GM21381 (cell line): ENCODE measurements around the gene RIIAD1.
"Not testable (repeated sequence)": the region's sequence is repeated elsewhere in the genome, so short reads cannot be mapped to it uniquely, and the experiment has no call there.

Experiments
- ATAC-seq: cut with Tn5 transposase; IDR thresholded peaks from one replicate; pipeline ENCODE4 v1.9.1; 2021; ENCODE audit warnings: mild to moderate bottlenecking, moderate library complexity; ENCODE audit not compliant: unreplicated experiment

RIIAD1 gene

GRCh38 chr1:151720974-151721787 is at the start of gene RIIAD1:
Gene RIIAD1, plus strand, starts transcription at chr1:151721522. Its CDS starts 15 bp downstream, at chr1:151721537.
- peak; percentile 74 for ATAC-seq

- ATAC-seq: no peak
Observed at GRCh38 chr1:151673407-151673806, 47.9 kb upstream of the RIIAD1 start.

DNA sequence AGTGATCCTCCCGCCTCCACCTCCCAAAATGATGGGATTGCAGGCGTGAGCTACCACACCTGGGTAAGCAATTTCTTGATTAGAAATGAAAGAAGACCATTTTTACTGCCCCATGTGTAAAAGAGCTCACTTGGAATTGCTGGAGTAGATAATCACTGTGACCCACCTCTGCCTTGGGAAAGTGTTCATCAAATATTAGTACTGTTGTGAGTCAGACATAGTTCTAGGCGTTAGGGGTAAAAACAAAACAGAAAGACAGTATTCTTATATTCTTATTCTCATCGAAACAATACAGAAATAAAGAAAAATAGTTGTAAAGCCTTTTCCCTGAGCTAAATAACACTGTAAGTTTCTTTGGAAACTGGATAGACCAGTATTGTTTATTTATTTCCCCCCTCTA is 40.9 kb upstream of the RIIAD1 start:
- ATAC-seq: no peak

DNA sequence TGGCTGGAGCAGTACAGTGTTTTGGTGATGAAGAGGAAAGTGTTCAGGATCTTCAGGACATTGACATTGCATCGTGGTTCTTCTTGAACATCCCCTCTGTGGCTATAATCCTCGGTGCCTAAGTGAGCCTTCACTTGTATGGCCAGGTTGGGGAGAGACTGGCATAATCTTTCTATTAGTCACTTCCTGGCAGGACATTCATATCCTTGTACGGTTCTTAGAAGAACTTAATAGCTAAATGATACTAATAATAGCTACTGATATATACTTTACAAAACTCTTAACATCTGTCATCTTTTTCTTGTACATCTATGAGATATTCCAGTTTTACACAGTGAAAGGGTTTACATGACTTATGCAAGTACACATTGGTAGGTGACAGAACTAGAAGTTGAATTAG is 40.5 kb upstream of the RIIAD1 start:
- no peak for ATAC-seq

- no peak for ATAC-seq
Observed at GRCh38 chr1:151681923-151682322, 39.4 kb upstream of the RIIAD1 start.

DNA sequence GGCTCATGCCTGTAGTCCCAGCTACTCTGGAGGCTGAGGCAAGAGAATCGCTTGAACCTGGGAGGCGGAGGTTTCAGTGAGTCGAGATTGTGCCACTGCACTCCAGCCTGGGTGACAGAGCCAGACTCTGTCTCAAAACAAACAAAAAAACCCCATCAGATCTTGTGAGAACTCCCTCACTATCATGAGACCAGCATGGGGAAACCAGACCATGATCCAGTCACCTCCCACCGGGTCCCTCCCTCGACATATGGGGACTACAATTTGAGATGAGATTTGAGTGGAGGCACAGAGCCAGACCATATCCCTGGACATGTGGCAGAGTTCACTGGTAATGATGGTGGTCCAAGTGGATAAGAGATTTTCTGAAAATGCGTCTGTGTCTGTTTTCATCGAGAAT is 38.4 kb upstream of the RIIAD1 start:
- ATAC-seq: not testable (repeated sequence)

DNA sequence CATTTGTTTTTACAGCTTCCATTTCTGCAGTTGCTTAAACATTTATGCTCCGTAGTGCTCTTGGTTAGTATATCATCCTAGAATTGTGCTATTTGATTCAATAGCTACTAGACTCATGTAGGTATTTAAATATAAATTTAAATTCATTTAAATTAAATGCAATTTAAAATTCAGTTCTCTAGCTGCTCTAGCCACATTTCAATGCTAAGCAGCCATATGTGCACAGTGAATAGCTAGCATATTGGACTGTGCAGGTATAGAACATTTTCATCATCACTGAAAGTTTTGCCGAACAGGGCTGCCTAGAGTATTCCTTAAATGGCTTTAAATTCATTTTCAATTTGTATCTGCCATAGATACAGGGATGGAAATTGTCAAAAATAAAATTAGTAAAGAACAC is 37.2 kb upstream of the RIIAD1 start:
- ATAC-seq: no peak

DNA sequence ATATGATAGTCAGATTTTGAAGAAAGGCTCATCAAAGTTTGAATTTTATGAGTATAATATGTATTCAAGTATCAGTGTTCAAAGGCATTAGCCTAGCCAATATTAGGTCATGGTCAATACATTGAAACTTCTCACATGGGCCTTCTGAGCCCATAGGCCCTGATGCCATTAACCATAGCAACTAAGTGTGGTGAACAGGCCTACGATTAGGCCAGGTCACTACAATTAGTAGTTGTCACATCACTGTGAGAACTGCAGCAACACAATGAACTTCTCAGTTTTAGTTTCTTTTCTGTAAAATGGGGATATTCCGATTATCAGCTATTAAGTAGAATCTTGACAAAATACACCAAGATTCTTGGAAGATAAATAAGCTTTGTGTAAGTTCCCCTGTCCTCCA is 34.8 kb upstream of the RIIAD1 start:
- ATAC-seq: no peak

- ATAC-seq: no peak
Observed at GRCh38 chr1:151689494-151689893, 31.8 kb upstream of the RIIAD1 start.

- no peak for ATAC-seq
Observed at GRCh38 chr1:151692226-151692625, 29.1 kb upstream of the RIIAD1 start.

DNA sequence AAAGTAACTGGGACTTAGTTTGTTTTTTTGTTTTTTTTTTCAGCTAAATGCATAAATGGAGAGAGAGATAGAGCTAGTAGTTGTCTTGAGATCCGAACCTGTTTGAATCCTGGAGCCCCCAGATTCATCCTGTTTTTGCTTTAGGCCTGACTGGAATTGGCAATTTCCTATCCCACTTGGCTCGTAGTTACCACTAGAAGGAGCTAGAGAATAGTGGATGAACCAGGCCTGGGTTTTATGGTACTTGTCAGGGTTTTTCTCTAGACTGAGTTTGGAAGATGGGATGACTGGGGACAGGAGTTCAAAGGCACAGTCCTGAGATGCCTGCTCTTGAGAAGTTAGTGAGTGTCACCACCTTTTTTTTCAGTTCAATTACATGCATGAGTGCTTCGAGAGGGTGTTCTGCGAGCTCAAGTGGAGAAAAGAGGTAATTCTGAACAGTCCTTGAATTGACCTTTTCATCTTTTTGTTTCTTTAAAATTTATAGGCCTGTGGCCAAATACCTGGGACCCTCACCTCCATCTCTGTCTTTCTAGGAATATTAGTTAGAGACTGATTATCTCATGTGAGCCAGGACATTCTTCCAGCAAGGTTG is 28.2 kb upstream of the RIIAD1 start:
- no peak for ATAC-seq

DNA sequence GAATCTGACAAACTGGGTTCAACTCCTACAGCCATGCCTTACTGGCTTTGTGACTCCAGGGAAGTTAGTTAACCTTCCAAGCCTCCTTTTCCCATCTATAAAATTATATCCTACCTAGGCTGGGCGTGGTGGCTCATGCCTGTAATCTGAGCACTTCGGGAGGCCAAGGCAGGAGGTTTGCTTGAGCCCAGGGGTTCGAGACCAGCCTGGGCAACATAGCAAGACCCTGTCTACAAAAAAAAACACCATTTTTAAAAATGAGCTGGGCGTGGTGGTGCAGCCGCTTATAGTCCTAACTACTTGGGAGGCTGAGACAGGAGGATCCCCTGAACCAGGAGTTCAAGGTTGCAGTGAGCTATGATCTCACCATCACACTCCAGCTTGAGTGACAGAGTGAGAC is 19.8 kb upstream of the RIIAD1 start:
- ATAC-seq: no peak

DNA sequence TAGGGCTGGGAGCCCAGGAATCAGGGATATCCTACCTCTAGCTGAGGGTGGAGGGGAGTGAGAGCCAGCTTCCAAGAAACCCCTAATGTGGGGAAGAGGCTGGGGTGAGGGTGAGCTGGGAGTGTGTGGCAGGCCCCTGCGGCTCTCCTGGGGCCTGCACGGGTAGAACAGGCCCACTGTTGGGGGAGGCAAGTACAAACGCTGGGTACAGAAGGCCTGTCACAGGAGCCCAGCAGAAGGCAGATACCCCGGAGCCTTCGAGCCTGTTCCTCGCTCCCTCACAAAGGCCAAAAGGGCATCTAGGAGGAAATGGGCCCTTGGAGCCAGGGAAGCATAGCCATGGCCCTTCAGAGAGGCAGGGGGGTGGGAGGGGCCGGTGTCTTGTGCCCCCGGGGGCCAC is 18.4 kb upstream of the RIIAD1 start:
- ATAC-seq: no peak

DNA sequence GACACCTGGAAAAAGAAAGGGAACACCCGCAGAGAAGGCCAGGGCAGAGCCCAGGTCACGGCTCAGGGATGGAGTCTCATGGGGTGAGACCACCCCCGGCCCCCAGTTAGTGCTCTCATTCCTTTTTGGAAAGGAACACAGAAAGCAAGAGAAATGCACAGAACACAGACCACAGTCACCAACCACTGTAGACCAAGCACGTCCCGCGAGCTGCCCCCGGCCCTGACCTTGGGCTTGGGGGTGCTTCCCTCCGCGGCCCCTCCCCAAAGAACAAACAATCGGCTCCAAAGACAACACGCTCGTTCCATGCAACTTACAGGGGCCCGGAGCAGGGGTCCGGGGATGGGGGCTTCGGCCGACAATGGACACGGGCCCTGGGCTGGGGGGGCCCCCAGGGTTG is 17.5 kb upstream of the RIIAD1 start:
- no peak for ATAC-seq

DNA sequence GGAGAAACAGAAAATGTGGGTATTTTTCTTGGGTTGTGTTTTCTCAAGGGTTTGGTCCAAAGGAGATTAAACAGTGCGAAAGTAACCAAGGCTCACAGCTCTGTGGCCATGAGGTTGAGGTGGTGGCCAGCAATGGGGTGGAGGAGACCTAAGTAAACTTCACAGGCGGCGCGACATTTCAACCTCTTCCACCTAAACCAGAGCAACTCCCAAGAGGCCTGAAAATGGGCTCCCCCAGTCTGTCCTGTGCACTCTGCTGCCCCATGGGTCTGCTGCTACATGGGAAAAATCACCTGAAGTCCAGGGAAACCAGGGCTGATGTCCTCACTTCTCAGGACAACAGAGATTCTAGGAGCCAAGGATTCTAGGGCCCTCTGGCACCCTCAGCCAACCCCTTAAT is 17.1 kb upstream of the RIIAD1 start:
- ATAC-seq: no peak

GRCh38 chr1:151705146-151705545 is 16.2 kb upstream of the RIIAD1 start:
- ATAC-seq: no peak

- ATAC-seq: no peak
Observed at GRCh38 chr1:151705753-151706463, 15.4 kb upstream of the RIIAD1 start.

DNA sequence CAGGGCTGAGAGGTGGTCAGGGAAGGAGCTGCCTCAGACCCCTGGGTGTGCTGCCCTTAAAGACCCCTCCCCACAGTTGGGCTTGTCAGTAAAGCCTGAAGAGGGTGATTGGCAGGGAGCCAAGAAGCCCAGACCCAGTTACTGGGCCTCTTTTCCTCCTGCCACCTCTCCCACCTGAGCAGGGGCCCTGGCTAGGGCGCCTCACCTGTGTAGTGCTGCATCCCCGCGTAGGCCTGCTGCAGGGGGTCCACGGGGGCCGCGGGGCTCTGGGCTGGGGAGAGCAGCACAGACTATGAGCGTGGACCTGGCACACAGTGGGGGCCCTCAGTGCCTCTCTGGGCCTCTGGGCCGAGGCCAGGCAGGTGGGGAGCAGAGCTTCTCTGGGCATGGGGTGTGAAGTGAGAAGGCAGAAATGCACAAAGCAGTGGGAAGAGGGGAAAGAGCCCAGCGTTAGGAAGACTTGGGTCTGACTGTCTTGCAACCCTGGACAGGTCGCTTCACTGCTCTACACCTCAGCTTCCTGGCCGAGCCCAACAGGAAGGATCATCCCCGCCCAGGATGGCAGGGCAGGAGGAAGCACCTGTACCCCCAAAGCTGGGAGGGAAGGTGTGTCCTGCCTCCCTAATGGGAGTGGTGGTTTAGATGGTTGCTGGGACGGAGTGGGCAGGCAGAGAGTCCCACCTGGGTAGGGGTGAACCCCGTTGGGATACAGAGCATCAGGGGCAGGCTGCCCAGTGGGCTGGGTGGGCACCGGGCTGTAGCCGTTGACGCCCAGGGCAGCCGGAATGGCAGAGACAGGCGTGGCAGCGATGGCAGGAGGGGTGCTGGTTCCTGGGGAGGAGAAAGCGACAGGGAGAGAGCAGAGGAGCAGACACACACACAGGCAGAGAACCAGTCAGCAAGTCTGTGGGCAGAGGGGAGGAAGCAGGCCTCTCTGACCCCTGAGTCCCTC is 14.6 kb upstream of the RIIAD1 start:
- ATAC-seq: no peak

DNA sequence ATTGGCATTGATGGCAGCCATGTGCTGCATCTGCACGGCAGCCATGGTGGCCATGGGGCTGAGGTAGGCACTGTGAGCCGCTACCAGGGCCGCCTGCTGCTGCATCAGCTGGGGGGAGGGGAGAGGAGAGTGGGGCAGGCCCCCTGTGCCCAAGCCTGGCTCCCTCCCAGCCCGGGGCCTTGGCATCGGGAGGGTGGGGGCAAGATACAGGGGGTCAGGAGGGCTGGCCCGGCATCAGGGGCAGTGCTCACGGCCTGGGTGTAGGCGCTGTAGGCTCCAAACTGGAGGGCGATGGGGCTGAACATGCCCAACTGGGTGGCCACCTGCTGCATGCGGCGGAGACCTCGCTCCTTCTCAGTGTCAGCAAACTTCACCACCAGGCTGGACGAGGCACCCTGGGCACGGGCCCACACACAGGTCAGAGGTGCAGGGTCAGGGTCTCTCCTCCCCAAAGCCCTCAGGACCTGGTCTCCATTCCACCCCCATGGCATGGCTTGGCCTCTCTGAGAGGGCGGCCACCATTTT is 13.7 kb upstream of the RIIAD1 start:
- no peak for ATAC-seq

- no peak for ATAC-seq
Observed at GRCh38 chr1:151708891-151709290, 12.4 kb upstream of the RIIAD1 start.
